ENCODE measurements around the gene FASN.

The FASN gene

DNA sequence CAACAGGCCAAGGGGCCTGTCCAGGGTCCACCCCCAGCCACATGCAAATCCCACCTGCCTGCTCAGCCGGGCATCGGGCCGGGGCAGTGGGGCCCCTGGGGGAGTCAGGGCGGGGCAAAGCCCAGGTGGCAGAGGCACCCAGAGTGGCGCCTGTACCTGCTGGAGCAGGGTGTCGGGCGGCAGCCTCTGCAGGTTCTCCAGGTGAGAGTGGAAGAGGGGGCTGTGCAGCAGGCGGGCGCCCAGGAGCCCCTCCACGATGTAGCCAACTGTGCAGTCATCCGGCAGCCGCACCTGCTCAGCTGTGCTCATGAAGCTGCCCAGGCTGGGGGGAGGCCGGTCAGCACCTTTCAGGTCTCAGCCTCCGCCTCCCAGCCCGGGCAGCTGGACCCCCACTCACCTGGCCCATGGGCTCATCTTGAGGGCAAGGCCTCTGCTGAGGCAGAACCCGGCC lies 48.5 kb downstream of the FASN start:
- Histone ChIP-seq H3K4me1 (ENCODE audit: low read depth, poor library complexity, severe bottlenecking) (peaks cover 23% of the 10 kb centered on the region), H4K20me1 (ENCODE audit: insufficient read depth) (no peaks in the 10 kb centered on the region), H3K27me3 (ENCODE audit: insufficient read depth, low read depth) (no peaks in the 10 kb centered on the region), H3K4me2 (no peak overlapping the region), H3K36me3 (ENCODE audit: insufficient read depth) (no peaks in the 10 kb centered on the region; the same call in 1 of the 2 replicates), H2AFZ (ENCODE audit: low read depth) (no peak overlapping the region), H3K9ac (no peak overlapping the region), H3K4me3 (IDR thresholded peaks at IDR 0.05; ENCODE audit: insufficient read depth, low read depth, low read length) (no peak overlapping the region), H3K27ac (no peak overlapping the region), H3K79me2 (ENCODE audit: insufficient read depth, low read depth) (peaks cover 17% of the 10 kb centered on the region; the same call in 1 of the 2 replicates)
- TF ChIP-seq, protein P1, sequence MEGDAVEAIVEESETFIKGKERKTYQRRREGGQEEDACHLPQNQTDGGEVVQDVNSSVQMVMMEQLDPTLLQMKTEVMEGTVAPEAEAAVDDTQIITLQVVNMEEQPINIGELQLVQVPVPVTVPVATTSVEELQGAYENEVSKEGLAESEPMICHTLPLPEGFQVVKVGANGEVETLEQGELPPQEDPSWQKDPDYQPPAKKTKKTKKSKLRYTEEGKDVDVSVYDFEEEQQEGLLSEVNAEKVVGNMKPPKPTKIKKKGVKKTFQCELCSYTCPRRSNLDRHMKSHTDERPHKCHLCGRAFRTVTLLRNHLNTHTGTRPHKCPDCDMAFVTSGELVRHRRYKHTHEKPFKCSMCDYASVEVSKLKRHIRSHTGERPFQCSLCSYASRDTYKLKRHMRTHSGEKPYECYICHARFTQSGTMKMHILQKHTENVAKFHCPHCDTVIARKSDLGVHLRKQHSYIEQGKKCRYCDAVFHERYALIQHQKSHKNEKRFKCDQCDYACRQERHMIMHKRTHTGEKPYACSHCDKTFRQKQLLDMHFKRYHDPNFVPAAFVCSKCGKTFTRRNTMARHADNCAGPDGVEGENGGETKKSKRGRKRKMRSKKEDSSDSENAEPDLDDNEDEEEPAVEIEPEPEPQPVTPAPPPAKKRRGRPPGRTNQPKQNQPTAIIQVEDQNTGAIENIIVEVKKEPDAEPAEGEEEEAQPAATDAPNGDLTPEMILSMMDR (conservative IDR thresholded peaks at IDR 0.05; ENCODE audit: low read depth, low read length): no peak

DNA sequence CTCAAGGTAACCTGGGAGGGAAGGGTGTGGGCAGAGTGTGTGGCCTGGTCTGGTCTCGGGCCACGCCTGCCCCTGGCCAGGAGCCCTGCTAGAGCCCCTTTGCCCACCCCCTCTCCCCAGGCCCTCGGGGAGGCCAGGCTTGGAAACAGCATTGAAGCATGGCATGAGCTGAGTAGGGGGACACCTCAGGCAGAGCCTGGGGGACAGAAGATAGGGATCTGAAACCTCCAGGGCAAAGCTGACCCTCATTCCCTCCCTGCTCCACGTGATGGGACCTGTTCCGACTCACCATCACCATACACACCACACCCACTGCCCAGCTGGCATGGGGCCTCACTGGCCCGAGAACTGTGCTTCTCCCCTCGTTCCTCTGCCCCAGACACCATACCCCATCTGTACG lies 48.9 kb downstream of the FASN start:
- H3K4me1 ChIP-seq (ENCODE audit: low read depth, poor library complexity, severe bottlenecking): peaks cover 23% of the 10 kb centered on the region
- H3K9ac ChIP-seq: no peak overlapping the region
- no peaks in the 10 kb centered on the region for H4K20me1 ChIP-seq (ENCODE audit: insufficient read depth)
- H3K4me2 ChIP-seq: no peak overlapping the region
- H3K27ac ChIP-seq: no peak overlapping the region
- peaks cover 17% of the 10 kb centered on the region; the same call in 1 of the 2 replicates for H3K79me2 ChIP-seq (ENCODE audit: insufficient read depth, low read depth)
- H3K27me3 ChIP-seq (ENCODE audit: insufficient read depth, low read depth): no peaks in the 10 kb centered on the region
- TF ChIP-seq, protein P1 (conservative IDR thresholded peaks at IDR 0.05; ENCODE audit: low read depth, low read length): no peak
- H2AFZ ChIP-seq (ENCODE audit: low read depth): no peak overlapping the region
- H3K36me3 ChIP-seq (ENCODE audit: insufficient read depth): no peaks in the 10 kb centered on the region
- no peak overlapping the region for H3K4me3 ChIP-seq (IDR thresholded peaks at IDR 0.05; ENCODE audit: insufficient read depth, low read depth, low read length)

DNA sequence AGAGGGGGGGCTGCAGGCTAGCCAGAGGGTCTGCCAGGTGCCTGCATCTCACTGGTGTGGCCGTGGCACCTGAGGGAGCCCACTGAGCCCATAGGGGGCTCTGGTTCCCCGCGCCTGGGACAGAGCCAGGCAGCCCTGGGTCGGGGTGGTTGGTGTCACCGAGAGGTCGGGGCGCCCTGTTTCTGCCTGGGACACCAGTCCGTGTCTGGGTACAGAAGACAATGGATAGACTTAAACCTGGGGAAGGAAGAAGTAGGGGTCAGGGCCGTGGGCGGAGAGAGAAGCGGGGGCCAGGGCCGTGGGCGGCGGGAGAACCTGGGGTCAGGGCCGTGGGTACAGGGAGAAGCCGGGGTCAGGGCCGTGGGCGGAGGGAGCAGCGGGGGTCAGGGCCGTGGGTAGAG lies 49.5 kb downstream of the FASN start:
- H3K79me2 ChIP-seq (ENCODE audit: insufficient read depth, low read depth): peaks cover 14% of the 10 kb centered on the region; the same call in 1 of the 2 replicates
- no peak overlapping the region for H2AFZ ChIP-seq (ENCODE audit: low read depth)
- no peak overlapping the region for H3K27ac ChIP-seq
- H3K9ac ChIP-seq: no peak overlapping the region
- no peak overlapping the region for H3K4me2 ChIP-seq
- no peaks in the 10 kb centered on the region for H3K27me3 ChIP-seq (ENCODE audit: insufficient read depth, low read depth)
- TF ChIP-seq, protein P1 (conservative IDR thresholded peaks at IDR 0.05; ENCODE audit: low read depth, low read length): no peak
- no peaks in the 10 kb centered on the region for H4K20me1 ChIP-seq (ENCODE audit: insufficient read depth)
- H3K4me3 ChIP-seq (IDR thresholded peaks at IDR 0.05; ENCODE audit: insufficient read depth, low read depth, low read length): no peak overlapping the region
- H3K36me3 ChIP-seq (ENCODE audit: insufficient read depth): no peaks in the 10 kb centered on the region
- H3K4me1 ChIP-seq (ENCODE audit: low read depth, poor library complexity, severe bottlenecking): peaks cover 20% of the 10 kb centered on the region

DNA sequence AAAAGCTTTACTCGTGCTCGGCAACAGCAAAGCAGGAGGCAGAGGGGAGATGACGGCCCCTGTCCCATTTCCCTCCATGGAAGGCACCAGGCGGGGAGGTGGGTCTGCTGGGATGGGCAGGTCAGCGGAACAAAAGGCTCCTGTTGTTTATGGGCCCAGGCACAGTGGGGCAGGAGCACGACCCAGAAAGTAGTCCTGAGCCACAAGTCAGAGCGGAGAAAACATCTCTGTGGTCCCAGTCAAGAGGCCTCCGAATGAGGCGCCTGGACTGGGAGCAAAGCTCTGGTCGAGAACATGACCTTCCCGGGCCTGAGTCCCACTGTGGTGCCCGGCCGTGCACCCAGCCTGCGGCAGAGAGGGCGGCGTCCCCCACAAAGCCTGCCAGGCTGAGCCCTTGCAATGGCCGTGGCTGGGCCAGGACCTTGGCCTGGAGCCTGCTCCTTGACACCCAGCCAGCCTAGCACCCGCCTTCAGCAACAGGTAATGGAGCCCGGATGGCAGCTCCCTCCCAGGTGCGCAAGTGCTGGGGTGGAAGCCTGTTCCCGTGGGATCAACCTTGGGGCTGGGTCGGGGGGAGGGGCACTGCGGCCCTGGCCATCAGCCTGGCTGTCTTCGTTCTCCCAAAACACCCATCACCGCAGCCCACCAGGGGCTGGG lies 50.0 kb downstream of the FASN start:
- Histone ChIP-seq H2AFZ (ENCODE audit: low read depth) (no peak overlapping the region), H3K4me3 (IDR thresholded peaks at IDR 0.05; ENCODE audit: insufficient read depth, low read depth, low read length) (no peak overlapping the region), H3K27ac (no peak overlapping the region), H3K27me3 (ENCODE audit: insufficient read depth, low read depth) (no peaks in the 10 kb centered on the region), H3K36me3 (ENCODE audit: insufficient read depth) (no peaks in the 10 kb centered on the region), H3K4me2 (no peak overlapping the region), H3K9ac (no peak overlapping the region), H4K20me1 (ENCODE audit: insufficient read depth) (no peaks in the 10 kb centered on the region), H3K4me1 (ENCODE audit: low read depth, poor library complexity, severe bottlenecking) (peaks cover 15% of the 10 kb centered on the region), H3K79me2 (ENCODE audit: insufficient read depth, low read depth) (peaks cover 10% of the 10 kb centered on the region; the same call in 1 of the 2 replicates)
- TF ChIP-seq, protein P1 (conservative IDR thresholded peaks at IDR 0.05; ENCODE audit: low read depth, low read length): no peak

All from KMS-11 (cell line).